SK-N-DZ (cell line): ENCODE measurements around the gene COMMD1.

Source experiments
- DNase-seq: peaks from one replicate; pipeline ENCODE4 v3.0.0-alpha.2; 2015; ENCODE audit warnings: low spot score
- small RNA-seq, 2 experiments: library from RNA; depleted of rRNA; stranded (forward); fragments of <200 nt; gene quantifications; one replicate each; pipeline ENCODE3, GENCODE V24; 2014

The COMMD1 gene

GRCh38 chr2:62175728-62176127, 270.3 kb downstream of the COMMD1 start:
- peak; percentile 68 for DNase-seq

GRCh38 chr2:62176801-62177200, 271.3 kb downstream of the COMMD1 start:
- DNase-seq = no peak

GRCh38 chr2:62177392-62178049, 272.0 kb downstream of the COMMD1 start:
- DNase-seq = no peak

- no peak for DNase-seq
Measured at GRCh38 chr2:62178741-62179271, 273.3 kb downstream of the COMMD1 start.

DNA sequence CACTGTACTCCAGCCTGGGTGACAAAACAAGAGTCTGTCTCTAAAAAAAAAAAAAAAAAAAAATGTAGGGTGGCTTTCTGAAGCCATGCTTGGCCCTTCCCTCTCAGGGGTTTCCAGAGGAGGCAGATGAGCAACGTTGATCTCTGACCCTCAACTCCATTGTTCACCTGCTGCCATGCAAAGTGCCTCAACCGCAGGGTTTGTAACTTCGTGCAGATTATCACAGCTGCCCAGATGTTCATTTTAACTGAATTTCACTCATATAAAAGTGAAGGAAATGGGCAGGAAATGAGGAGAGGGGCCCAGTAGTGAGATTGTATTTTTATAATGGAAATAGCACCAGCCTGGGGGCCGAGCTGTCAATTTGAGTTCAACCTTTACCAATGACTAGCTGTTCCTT, 275.5 kb downstream of the COMMD1 start:
- DNase-seq = no peak

- DNase-seq = no peak
Measured at GRCh38 chr2:62181843-62182242, 276.4 kb downstream of the COMMD1 start.

GRCh38 chr2:62184512-62185230, 279.2 kb downstream of the COMMD1 start:
- DNase-seq = no peak

Small RNA genes lying within 50 kb of the gene (small RNA-seq; reads per million reads assigned to genes)
- gene RF00019 = 0 reads per million in 2 experiments
